Limb (tissue), 2 donors: ENCODE measurements around the gene SEMA3C.

Source experiments
- DNase-seq, 2 donors: peaks; one replicate each; pipeline ENCODE4 v3.0.0-alpha.2; 2016; ENCODE audit errors: extremely low spot score in 2 of 2

SEMA3C gene

GRCh38 chr7:80918909-80919721 is at the start of gene SEMA3C:
TSS of gene SEMA3C (minus strand) at chr7:80919051. CDS start at chr7:80916781, 2,270 bp downstream.
- DNase-seq, result peak; percentile 91 to 93

GRCh38 chr7:80968606-80969005 is 49.8 kb upstream of the SEMA3C start:
- DNase-seq, result no peak

GRCh38 chr7:80967917-80968297 is 49.1 kb upstream of the SEMA3C start:
- DNase-seq, result no peak

- DNase-seq, result no peak
These were observed 48.4 kb upstream of the SEMA3C start for GRCh38 chr7:80967071-80967916.

- DNase-seq, result no peak
These were observed 41.5 kb upstream of the SEMA3C start for GRCh38 chr7:80960244-80960795.

GRCh38 chr7:80957226-80957777 is 38.5 kb upstream of the SEMA3C start:
- DNase-seq, result no peak

- DNase-seq, result no peak
These were observed 35.3 kb upstream of the SEMA3C start for GRCh38 chr7:80954191-80954590.

GRCh38 chr7:80950550-80950967 is 31.7 kb upstream of the SEMA3C start:
- no peak for DNase-seq

GRCh38 chr7:80949449-80949848 is 30.6 kb upstream of the SEMA3C start:
- DNase-seq, result no peak

GRCh38 chr7:80946858-80947257 is 28.0 kb upstream of the SEMA3C start:
- no peak for DNase-seq

GRCh38 chr7:80945976-80946375 is 27.1 kb upstream of the SEMA3C start:
- no peak for DNase-seq

GRCh38 chr7:80943342-80943741 is 24.5 kb upstream of the SEMA3C start:
- no peak for DNase-seq

- DNase-seq, result peak in 1 of 2 donors; percentile 36
These were observed 23.6 kb upstream of the SEMA3C start for GRCh38 chr7:80942261-80943041.

GRCh38 chr7:80941208-80941758 is 22.4 kb upstream of the SEMA3C start:
- no peak for DNase-seq

- no peak for DNase-seq
These were observed 21.8 kb upstream of the SEMA3C start for GRCh38 chr7:80940539-80941207.

- DNase-seq, result no peak
These were observed 18.5 kb upstream of the SEMA3C start for GRCh38 chr7:80937336-80937735.

GRCh38 chr7:80935991-80936780 is 17.3 kb upstream of the SEMA3C start:
- DNase-seq, result no peak

GRCh38 chr7:80934321-80934720 is 15.5 kb upstream of the SEMA3C start:
- DNase-seq, result no peak

- no peak for DNase-seq
These were observed 13.7 kb upstream of the SEMA3C start for GRCh38 chr7:80932536-80932935.
